ENCODE data around the gene KRT9. TPM values are rescaled to one million over a fixed set of nuclear protein-coding genes. Genes with fewer than 3 reads are reported as not detected.
A peak's percentile ranks its signal among the peaks of the same experiment; 100 is the strongest.
"Not testable (repeated sequence)": the region's sequence is repeated elsewhere in the genome, so short reads cannot be mapped to it uniquely, and the experiment has no call there.

The KRT9 gene
- total RNA-seq, 6 donors from 2014 or later: not detected

DNA sequence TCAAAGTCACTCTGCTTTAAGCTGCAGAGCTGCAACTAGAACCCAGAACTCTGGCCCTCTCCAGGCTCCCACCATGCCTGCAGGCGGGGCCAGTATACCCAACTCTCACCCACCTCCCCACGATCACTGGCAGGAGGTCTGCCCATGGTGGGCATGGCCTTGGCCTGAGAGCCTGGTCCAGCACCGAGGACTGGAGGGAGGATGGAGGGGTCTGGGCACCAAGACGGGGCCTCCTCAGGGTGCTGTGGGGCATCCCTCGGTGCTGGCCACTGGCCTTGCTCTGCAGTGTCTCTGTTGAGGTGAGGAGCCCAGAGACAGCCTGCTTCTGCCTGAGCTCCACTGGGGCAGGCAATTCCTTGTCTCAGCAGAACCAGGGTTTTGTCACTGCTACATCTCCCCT is 42.2 kb upstream of the KRT9 start:
- Histone ChIP-seq H3K4me3 (no peak overlapping the region), H3K27me3 (no peaks in the 10 kb centered on the region), H3K9me3 (no peaks in the 10 kb centered on the region), H3K36me3 (no peaks in the 10 kb centered on the region), H3K4me1 (no peaks in the 10 kb centered on the region), H3K27ac (no peak overlapping the region)
- DNase-seq: no peak
- TF ChIP-seq EP300 (IDR thresholded peaks at IDR 0.05) (no peak), POLR2A (IDR thresholded peaks at IDR 0.05) (no peak), POLR2AphosphoS5 (IDR thresholded peaks at IDR 0.05) (no peak)
- TF ChIP-seq, protein P1, sequence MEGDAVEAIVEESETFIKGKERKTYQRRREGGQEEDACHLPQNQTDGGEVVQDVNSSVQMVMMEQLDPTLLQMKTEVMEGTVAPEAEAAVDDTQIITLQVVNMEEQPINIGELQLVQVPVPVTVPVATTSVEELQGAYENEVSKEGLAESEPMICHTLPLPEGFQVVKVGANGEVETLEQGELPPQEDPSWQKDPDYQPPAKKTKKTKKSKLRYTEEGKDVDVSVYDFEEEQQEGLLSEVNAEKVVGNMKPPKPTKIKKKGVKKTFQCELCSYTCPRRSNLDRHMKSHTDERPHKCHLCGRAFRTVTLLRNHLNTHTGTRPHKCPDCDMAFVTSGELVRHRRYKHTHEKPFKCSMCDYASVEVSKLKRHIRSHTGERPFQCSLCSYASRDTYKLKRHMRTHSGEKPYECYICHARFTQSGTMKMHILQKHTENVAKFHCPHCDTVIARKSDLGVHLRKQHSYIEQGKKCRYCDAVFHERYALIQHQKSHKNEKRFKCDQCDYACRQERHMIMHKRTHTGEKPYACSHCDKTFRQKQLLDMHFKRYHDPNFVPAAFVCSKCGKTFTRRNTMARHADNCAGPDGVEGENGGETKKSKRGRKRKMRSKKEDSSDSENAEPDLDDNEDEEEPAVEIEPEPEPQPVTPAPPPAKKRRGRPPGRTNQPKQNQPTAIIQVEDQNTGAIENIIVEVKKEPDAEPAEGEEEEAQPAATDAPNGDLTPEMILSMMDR (IDR thresholded peaks at IDR 0.05): no peak
- ATAC-seq (ENCODE audit: low FRiP score in 2 of 2): no peak
- WGBS, 2 donors: 100% methylated on average over 2 to 5 of the region's 5 CpGs

DNA sequence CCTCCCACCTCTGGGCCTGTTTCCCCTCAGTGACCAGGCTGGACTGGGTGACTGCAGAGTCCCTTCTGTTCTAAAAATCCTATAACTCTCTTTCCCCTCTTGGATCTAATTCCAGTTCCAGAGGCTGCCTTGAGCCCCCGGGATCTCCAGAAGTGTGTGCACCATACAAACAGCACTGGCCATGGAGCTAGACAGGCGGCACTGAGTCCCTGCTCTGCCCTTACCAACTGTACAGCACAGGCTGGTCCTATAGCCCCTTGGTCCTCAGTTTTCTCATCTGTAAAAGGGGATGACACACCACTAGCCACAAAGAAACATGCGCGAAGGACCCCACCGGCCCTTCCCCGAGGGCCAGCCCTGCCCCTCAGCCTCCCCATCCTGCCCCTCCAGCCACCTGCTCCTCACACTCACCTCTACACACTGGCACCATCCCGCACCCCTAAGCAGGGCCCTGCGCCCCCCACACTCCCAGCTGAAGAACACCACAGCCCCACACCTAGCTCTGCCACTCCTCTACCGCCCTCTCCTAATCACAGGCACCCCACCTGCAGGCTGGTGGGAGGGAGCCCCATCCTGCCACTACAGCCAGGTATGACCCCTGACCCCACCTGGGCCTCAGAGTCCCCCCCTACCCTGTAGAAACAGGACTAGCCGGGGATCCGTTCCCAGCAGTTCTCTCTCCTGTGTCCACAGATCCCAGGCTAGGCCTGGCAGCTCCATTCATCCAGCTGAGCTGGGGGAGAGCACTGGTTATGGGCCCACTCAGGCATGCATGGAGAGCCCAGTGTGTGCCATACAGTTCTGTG is 41.6 kb upstream of the KRT9 start:
- H3K9me3 ChIP-seq: no peaks in the 10 kb centered on the region
- no peak overlapping the region for H3K27ac ChIP-seq

DNA sequence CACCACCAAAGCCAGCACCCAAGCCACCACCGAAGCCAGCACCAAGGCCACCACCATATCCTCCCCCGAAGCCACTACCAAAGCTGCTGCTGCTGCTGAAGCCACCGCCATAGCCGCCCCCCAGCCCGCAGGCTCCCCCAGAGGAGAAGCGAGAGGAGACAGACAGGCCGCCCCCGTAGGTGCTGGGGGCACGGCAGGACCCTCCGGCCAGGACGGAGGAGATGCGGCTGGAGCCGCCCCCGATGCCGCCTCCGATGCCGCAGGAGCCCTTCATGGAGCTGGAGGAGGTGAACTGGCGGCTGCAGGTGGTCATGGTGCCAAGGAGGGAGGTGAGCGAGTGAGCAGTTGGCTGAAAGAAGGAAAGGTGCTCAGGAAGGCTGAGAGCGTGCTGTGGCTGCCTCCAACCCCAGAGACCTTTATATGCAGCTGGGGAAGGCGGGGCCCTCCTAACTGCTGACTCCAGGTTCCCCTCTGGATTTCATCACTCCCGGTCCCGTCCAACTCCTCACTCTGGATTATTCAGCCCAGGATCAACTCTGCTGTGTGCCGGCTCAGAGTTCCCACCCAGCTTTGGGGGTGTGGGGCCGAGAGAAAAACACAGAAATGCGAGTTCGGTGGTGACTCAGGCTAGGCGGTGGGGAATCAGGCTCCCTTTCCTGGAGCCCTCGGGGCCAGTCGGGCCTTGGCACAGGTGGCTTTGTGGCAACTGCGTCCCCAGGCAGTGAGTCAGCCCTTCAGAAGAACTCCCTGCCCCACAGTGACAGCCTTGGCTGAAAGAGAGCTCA is 40.7 kb upstream of the KRT9 start, which contains the start of gene KRT16:
KRT16 (minus strand) TSS at position 392 of the 785 bp plus-strand sequence; CDS start at position 313, 79 bp downstream.
- not testable (repeated sequence) for H3K4me1 ChIP-seq, H3K36me3 ChIP-seq, H3K9me3 ChIP-seq, H3K27ac ChIP-seq, H3K4me3 ChIP-seq, H3K27me3 ChIP-seq
- DNase-seq (peak in 1 of 2 donors; percentile 79), ATAC-seq (ENCODE audit: low FRiP score in 2 of 2) (peak in 1 of 2 donors; percentile 71)
- 78 to 88% methylated on average over 19 to 25 of the region's 31 CpGs for WGBS, 2 donors

More for the DNA sequence above, 41.6 kb upstream of the KRT9 start:
- no peak for ATAC-seq (ENCODE audit: low FRiP score in 2 of 2)
- no peaks in the 10 kb centered on the region for H3K36me3 ChIP-seq
- peak in 1 of 2 donors; percentile 50 for DNase-seq
- no peaks in the 10 kb centered on the region for H3K4me1 ChIP-seq
- 82 to 89% methylated on average over 9 to 11 of the region's 11 CpGs for WGBS, 2 donors
- no peak overlapping the region for H3K4me3 ChIP-seq
- H3K27me3 ChIP-seq: no peaks in the 10 kb centered on the region
- TF ChIP-seq EP300 (IDR thresholded peaks at IDR 0.05): no peak
- TF ChIP-seq POLR2AphosphoS5 (IDR thresholded peaks at IDR 0.05): no peak
- TF ChIP-seq POLR2A (IDR thresholded peaks at IDR 0.05): no peak
- TF ChIP-seq, protein P1 (IDR thresholded peaks at IDR 0.05): no peak

DNA sequence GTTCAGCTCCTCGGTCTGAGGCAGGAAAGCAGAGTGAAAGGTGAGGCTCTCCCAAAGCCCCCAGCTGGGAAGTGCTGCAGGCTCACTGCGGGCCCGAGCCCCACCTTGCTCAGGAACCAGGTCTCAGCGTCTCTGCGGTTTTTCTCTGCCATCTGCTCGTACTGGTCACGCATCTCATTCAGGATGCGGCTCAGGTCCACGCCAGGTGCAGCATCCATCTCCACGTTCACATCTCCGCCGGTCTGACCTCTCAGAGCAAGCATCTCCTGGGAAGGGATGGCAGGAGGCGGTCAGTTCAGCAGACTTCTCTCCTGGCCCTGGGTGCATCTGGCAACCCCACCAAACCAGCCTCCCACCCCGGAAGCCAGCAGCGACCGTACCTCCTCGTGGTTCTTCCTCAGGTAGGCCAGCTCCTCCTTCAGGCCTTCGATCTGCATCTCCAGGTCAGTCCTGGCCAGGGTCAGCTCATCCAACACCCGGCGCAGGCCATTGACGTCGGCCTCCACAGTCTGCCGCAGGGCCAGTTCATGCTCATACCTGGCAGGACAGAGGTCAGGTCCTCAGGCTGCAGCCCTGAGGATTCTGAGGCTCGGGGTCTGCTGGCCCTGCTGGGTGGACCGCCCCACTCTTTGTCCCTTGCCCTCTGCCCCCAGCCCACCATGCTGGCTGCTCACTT is 39.2 kb upstream of the KRT9 start:
- peak in 1 of 2 donors; percentile 71 for DNase-seq
- no peak for ATAC-seq (ENCODE audit: low FRiP score in 2 of 2)
- TF ChIP-seq POLR2A (IDR thresholded peaks at IDR 0.05) (no peak), POLR2AphosphoS5 (IDR thresholded peaks at IDR 0.05) (no peak), EP300 (IDR thresholded peaks at IDR 0.05) (no peak)
- TF ChIP-seq, protein P1 (IDR thresholded peaks at IDR 0.05): no peak
- WGBS, 2 donors: 90 to 94% methylated on average over 22 to 23 of the region's 25 CpGs
- Histone ChIP-seq H3K4me1 (no peaks in the 10 kb centered on the region), H3K36me3 (no peaks in the 10 kb centered on the region), H3K9me3 (peaks cover 6 to 11% (median 7%) of the 10 kb centered on the region in 4 donors), H3K27me3 (no peaks in the 10 kb centered on the region), H3K27ac (no peak overlapping the region), H3K4me3 (no peak overlapping the region)

DNA sequence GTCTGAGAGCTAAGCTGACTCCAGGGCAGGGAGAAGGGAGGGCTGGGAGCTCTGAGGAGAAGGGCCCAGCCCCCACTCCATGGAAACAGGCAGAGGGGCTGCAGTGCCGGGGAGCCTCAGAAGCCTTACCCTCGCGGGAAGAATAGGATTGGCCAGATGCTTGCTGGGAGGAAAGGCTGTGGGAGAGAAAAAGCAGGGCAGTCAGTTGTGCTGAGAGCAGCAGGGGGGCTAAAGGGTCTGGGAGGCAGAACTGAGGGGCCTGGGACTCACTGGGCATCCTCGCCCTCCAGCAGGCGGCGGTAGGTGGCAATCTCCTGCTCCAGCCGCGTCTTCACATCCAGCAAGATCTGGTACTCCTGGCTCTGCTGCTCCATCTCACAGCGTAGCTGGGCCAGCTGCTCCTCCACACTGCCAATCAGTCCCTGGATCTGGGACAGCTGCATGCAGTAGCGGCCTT is 38.2 kb upstream of the KRT9 start:
- H3K4me3 ChIP-seq; H3K36me3 ChIP-seq; ATAC-seq (ENCODE audit: low FRiP score in 2 of 2); H3K27ac ChIP-seq; H3K27me3 ChIP-seq; DNase-seq; H3K4me1 ChIP-seq: not testable (repeated sequence)
- 16 to 25% methylated on average over 3 to 10 of the region's 10 CpGs for WGBS, 2 donors
- peaks cover 6 to 12% (median 7%) of the 10 kb centered on the region in 4 donors for H3K9me3 ChIP-seq

DNA sequence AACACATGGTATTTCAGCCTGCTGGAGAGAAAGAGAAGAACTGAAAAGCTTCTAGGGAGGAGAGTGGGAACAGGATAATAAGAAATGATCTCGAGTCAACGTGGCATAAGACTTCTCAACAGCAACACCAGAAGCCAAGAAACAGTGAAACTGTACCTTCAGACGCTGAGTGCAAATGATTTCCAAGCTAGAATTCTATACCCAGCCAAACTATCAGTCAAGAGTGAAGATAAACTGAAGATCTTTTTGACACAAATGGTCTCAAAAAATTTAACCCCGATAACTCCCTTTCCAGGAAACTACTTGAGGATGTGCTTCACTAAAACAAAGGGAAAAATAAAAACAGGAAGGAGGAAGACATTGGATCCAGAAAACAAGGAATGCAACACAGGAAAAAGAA is 35.1 kb upstream of the KRT9 start:
- not testable (repeated sequence) for ATAC-seq (ENCODE audit: low FRiP score in 2 of 2); DNase-seq; H3K27ac ChIP-seq; H3K4me1 ChIP-seq; H3K36me3 ChIP-seq; H3K4me3 ChIP-seq; H3K27me3 ChIP-seq
- WGBS, 2 donors: 62 to 76% methylated on average over 4 of the region's 4 CpGs
- peaks cover 6 to 12% (median 7%) of the 10 kb centered on the region in 4 donors for H3K9me3 ChIP-seq

All from upper lobe of left lung (tissue), 6 donors.